HG03139 (cell line): ENCODE measurements around the gene MB.
"Not testable (repeated sequence)": the region's sequence is repeated elsewhere in the genome, so short reads cannot be mapped to it uniquely, and the experiment has no call there.

Source experiments
- ATAC-seq: cut with Tn5 transposase; IDR thresholded peaks from one replicate; pipeline ENCODE4 v1.9.1; 2021; ENCODE audit not compliant: unreplicated experiment

The MB gene

DNA sequence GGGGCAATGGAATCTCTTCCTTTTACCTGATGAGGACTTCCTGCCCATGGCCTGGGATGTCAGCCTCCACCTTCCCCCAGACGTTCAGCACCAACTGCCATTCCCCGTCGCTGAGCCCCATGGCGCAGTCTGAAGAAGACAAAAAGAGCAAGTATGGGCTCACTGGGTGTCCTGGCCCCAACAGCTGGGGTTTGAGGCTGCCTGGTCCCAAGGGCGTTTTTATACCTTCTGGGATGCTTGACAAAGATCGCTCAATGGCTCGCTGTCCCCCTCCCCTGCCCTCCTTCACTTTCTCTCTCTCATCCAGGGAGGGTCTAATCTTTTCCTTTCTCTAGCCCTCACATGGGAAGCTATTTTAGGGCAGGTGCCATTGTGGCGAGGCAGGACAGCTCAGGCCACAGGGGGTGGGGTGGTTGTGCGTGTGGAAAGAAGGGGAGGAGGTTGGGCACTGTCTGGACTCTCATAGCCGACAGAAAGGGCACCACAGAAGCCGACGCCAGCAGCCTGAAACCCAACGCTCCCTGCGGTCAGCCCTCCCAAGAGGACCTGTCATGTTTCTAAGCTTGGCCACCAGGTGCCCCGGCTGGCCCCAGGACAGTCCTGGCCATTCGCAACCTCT lies at the start of gene MB:
Gene MB, minus strand, starts transcription at position 193 of the 619 bp plus-strand sequence. Its CDS starts 72 bp downstream, at position 121.
- ATAC-seq = no peak

DNA sequence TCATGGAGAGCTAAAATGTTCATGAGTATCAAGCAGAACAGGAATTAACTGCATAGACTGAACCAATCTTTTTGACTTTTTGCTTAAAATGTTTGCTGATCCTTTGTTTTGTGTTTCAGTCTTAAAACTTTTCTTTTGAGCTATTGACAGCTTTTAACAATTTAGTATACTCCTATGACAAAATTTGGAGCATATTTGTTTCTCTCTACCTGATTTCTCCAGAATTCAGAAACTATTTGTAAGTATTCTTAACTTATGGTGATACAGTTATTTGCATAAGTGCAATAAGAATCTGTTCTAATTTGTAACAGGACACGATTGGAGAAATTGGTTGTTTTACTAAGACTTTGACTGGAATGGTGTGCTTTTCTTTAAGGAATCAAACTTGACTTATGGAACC lies 49.6 kb upstream of the MB start:
- ATAC-seq = not testable (repeated sequence)

GRCh38 chr22:35664955-35665587 lies 47.9 kb upstream of the MB start:
- no peak for ATAC-seq

- no peak for ATAC-seq
Observed at GRCh38 chr22:35663371-35663770, 46.2 kb upstream of the MB start.

GRCh38 chr22:35662914-35663313 lies 45.8 kb upstream of the MB start:
- no peak for ATAC-seq

DNA sequence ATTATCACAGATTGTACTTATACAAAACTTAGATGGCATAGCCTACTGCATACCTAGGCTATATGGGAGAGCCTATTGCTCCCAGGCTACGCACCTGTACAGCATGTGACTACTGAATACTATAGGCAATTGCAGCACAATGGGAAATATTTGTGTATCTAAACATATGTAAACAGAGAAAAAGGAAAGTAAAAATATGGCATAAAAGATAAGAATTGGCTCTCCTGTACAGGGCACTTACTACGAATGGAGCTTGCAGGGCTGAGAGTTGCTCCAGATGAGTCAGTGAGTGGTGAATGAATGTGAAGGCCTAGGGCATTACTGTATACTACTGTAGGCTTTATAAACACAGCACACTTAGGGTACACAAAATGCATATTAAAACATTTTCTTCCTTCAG lies 44.3 kb upstream of the MB start:
- ATAC-seq = no peak

GRCh38 chr22:35660291-35661127 lies 43.4 kb upstream of the MB start:
- ATAC-seq = no peak

GRCh38 chr22:35657571-35658312 lies 40.6 kb upstream of the MB start:
- no peak for ATAC-seq

- no peak for ATAC-seq
Observed at GRCh38 chr22:35656284-35656752, 39.2 kb upstream of the MB start.

GRCh38 chr22:35653824-35654223 lies 36.7 kb upstream of the MB start:
- ATAC-seq = no peak

DNA sequence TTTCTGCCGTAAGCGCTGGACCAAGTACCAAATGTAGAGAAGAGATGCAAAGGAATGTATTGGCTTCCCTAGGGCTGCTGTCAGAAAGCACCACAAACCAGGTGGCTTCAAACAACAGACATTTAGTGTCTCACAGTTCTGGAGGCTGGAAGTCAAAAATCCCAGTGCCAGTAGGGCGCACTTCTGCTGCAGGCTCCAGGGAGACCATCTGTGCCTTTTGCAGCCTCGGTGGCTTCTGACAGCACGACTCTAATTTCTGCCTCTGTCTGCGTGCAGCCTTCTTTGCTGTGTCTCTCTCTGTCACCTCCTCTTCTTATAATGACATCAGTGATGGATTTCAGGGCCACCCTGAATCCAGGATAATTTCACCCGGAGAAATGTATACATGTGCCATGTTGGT lies 34.0 kb upstream of the MB start:
- no peak for ATAC-seq

GRCh38 chr22:35649636-35650250 lies 32.6 kb upstream of the MB start:
- ATAC-seq = no peak

- ATAC-seq = no peak
Observed at GRCh38 chr22:35649026-35649553, 32.0 kb upstream of the MB start.

DNA sequence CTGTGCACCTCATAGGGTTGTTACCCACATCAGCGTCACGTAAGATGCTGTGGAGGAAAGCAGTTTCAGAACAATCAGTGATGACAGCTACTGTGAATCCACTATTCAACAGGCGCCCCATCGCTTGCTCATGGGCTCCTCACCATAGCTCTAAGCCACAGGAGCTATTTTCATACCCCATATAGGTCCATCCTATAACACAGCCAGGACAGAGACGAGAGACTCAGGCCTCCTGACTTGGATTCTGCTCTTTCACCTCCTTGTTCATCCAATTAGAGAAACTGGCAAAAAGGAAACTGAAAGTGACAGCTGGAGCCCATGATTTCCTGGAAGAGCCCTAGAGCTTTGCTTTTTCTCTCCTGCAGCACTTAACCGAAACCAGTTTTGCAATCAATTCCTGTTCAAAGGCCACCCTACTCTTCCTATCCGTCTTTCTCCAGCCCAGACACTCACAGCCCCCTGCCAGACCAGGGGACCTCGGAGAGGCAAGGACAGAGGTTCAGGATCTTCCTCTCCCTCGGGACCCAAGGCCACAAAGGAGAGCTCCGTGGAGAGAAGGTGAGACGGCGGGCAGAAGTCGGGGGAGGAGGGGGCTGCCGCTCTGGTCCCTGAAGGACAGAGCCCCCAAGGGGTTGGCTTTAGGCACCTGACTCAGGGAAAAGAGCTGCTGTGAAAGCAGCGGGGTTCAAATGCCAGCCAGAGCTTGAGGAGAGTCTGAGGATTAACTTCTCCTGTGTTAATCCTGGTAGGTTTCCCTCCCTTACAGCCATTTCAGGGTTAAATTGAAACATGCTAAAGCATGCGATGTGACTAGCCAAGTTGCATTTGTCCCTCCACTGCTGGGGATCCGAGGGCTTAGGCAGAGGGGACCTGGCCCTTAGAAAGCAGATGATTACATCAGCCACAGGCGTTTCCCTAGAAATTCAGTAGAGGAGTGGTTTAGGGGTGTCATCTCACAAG lies 31.2 kb upstream of the MB start, which contains the start of gene APOL6:
Gene APOL6, plus strand, starts transcription at position 381 of the 960 bp plus-strand sequence. CDS start 7,980 bp downstream, outside the sequence.
- ATAC-seq = no peak

GRCh38 chr22:35645646-35646045 lies 28.5 kb upstream of the MB start:
- no peak for ATAC-seq

- no peak for ATAC-seq
Observed at GRCh38 chr22:35643991-35644390, 26.9 kb upstream of the MB start.

- no peak for ATAC-seq
Observed at GRCh38 chr22:35642305-35642741, 25.2 kb upstream of the MB start.

GRCh38 chr22:35641494-35642120 lies 24.5 kb upstream of the MB start:
- no peak for ATAC-seq

GRCh38 chr22:35638410-35638809 lies 21.3 kb upstream of the MB start:
- no peak for ATAC-seq
